Stomach (tissue), 9 donors: ENCODE results near the gene KLK12. TPM values are rescaled to one million over a fixed set of nuclear protein-coding genes. Genes with fewer than 3 reads are reported as not detected.

ENCODE experiments used
- DNase-seq, 2 donors: peaks; one replicate each; pipeline versions ENCODE4 v3.0.0 to v3.0.0-alpha.2; 2013 to 2019
- H3K27ac ChIP-seq, 5 donors: fragments of 200-600 bp in 4 of 5; sonication (generic) in 4 of 5; one replicate each; pipeline ENCODE4 v1.5.1; 2013 to 2019; ENCODE audit warnings: mild to moderate bottlenecking in 1 of 5, moderate library complexity in 1 of 5
- H3K27me3 ChIP-seq, 3 donors: fragments of 200-600 bp; sonication (generic); one replicate each; pipeline ENCODE4 v1.5.1; 2017 to 2019; ENCODE audit warnings: mixed run types in 1 of 3
- H3K36me3 ChIP-seq, 4 donors: fragments of 200-600 bp; sonication (generic); 1 replicate in 3 of 4; 2 replicates in 1 of 4; pipeline ENCODE4 v1.5.1; 2016 to 2019
- H3K4me1 ChIP-seq, 4 donors: fragments of 200-600 bp; sonication (generic); one replicate each; pipeline ENCODE4 v1.5.1; 2016 to 2019
- H3K4me3 ChIP-seq, 4 donors: fragments of 200-600 bp; sonication (generic) in 3 of 4; one replicate each; pipeline ENCODE4 v1.5.1; 2016 to 2019; ENCODE audit warnings: mild to moderate bottlenecking in 1 of 4
- H3K9me3 ChIP-seq, 4 donors: fragments of 200-600 bp; sonication (generic); one replicate each; pipeline ENCODE4 v1.5.1; 2016 to 2019
- CTCF ChIP-seq, 7 experiments: fragments of 450-650 bp in 4 of 7; fragments of 200-600 bp in 3 of 7; sonication (generic) in 3 of 7; IDR thresholded peaks; one replicate each; pipeline ENCODE4 v1.5.1; 2016 to 2019; ENCODE audit warnings: antibody characterized with exemption in 7 of 7, control low read depth in 2 of 7, mild to moderate bottlenecking in 1 of 7
- EP300 ChIP-seq: sonication (generic); formaldehyde crosslinking; IDR thresholded peaks from one replicate; pipeline ENCODE4 v1.6.1; 2017; ENCODE audit warnings: antibody characterized with exemption
- POLR2A ChIP-seq, 4 donors: fragments of 450-650 bp; IDR thresholded peaks; one replicate each; pipeline ENCODE4 v1.6.1; 2016; ENCODE audit warnings: antibody characterized with exemption in 4 of 4, control low read depth in 2 of 4, mild to moderate bottlenecking in 1 of 4, moderate library complexity in 1 of 4
- POLR2AphosphoS5 ChIP-seq, 3 donors: sonication (generic); formaldehyde crosslinking; IDR thresholded peaks; one replicate each; pipeline ENCODE4 v1.6.1; 2016; ENCODE audit warnings: antibody characterized with exemption in 3 of 3
- WGBS, 5 donors: extraction: QIAGEN DNeasy Blood & Tissue Kit in 3 of 5; methylation state at CpG; one replicate each; pipeline versions ENCODE4 v1.1.5 to v1.1.7; 2013 to 2018; 5-methylcytosine and 5-hydroxymethylcytosine counted together
- intact Hi-C: fragments of 100-400 bp; cut with DNase I; formaldehyde crosslinking; loops from one replicate; pipeline ENCODE4 v1.15.1; 2023; ENCODE audit warnings: low total_unique reads
- polyA plus RNA-seq, 3 donors: library from polyadenylated mRNA; stranded (reverse); fragments of 200-250 nt; gene quantifications; one replicate each; pipeline ENCODE4 v1.2.3, GENCODE V29; 2013
- total RNA-seq, 5 donors: library from RNA; depleted of rRNA; stranded (reverse); fragments of >200 nt; gene quantifications; one replicate each; pipeline versions ENCODE4 v1.1.0 to v1.2.3, GENCODE V29; 2014 to 2016
- donor health status: healthy with polysubstance abuse.
- donor health status: Bipolar disorder and iron deficiency.
- donor health status: healthy.

Gene KLK12
- total and polyA plus RNA-seq, 8 donors, result 2.0 to 26.5 TPM; not detected in 6

GRCh38 chr19:51031220-51031879 is 3.5 kb downstream of the KLK12 start:
- H3K4me3 ChIP-seq, result no peak overlapping the region
- H3K27ac ChIP-seq, result no peak overlapping the region
- no peaks in the 10 kb centered on the region for H3K9me3 ChIP-seq
- TF ChIP-seq POLR2AphosphoS5 (IDR thresholded peaks at IDR 0.05) (no peak), EP300 (no peak), POLR2A (IDR thresholded peaks at IDR 0.05) (no peak), CTCF (IDR thresholded peaks at IDR 0.05) (no peak)
- peaks cover 0 to 60% (median 0%) of the 10 kb centered on the region in 3 donors for H3K27me3 ChIP-seq
- H3K36me3 ChIP-seq, result no peaks in the 10 kb centered on the region
- intact Hi-C loops, result no loop called here
- H3K4me1 ChIP-seq, result peaks cover 0 to 11% (median 2%) of the 10 kb centered on the region in 4 donors
- no peak for DNase-seq
- 82 to 93% (median 88%) methylated on average over 6 to 7 of the region's 7 CpGs for WGBS, 5 donors

- no peaks in the 10 kb centered on the region for H3K9me3 ChIP-seq
- peaks cover 0 to 15% (median 2%) of the 10 kb centered on the region in 4 donors for H3K4me1 ChIP-seq
- DNase-seq, result no peak
- H3K27ac ChIP-seq, result no peak overlapping the region
- peaks cover 0 to 67% (median 0%) of the 10 kb centered on the region in 3 donors for H3K27me3 ChIP-seq
- H3K4me3 ChIP-seq, result no peak overlapping the region
- no peak for TF ChIP-seq POLR2AphosphoS5 (IDR thresholded peaks at IDR 0.05)
- TF ChIP-seq POLR2A (IDR thresholded peaks at IDR 0.05), result no peak
- TF ChIP-seq CTCF (IDR thresholded peaks at IDR 0.05), result no peak
- TF ChIP-seq EP300, result no peak
- WGBS, 5 donors, result 80 to 86% (median 80%) methylated on average over 13 of the region's 13 CpGs
- intact Hi-C loops, result no loop called here
- H3K36me3 ChIP-seq, result no peaks in the 10 kb centered on the region
These were observed 4.2 kb downstream of the KLK12 start for GRCh38 chr19:51030631-51031030.

GRCh38 chr19:51029718-51030117 is 5.1 kb downstream of the KLK12 start:
- DNase-seq, result no peak
- TF ChIP-seq POLR2A (IDR thresholded peaks at IDR 0.05) (no peak), CTCF (IDR thresholded peaks at IDR 0.05) (no peak), POLR2AphosphoS5 (IDR thresholded peaks at IDR 0.05) (no peak), EP300 (no peak)
- no peak overlapping the region for H3K4me3 ChIP-seq
- H3K36me3 ChIP-seq, result no peaks in the 10 kb centered on the region
- H3K27me3 ChIP-seq, result peaks cover 0 to 70% (median 0%) of the 10 kb centered on the region in 3 donors
- H3K4me1 ChIP-seq, result peaks cover 0 to 22% (median 4%) of the 10 kb centered on the region in 4 donors
- no peaks in the 10 kb centered on the region for H3K9me3 ChIP-seq
- intact Hi-C loops, result no loop called here
- H3K27ac ChIP-seq, result no peak overlapping the region
- WGBS, 5 donors, result 70 to 100% (median 84%) methylated on average over 1 to 2 of the region's 2 CpGs

GRCh38 chr19:51027873-51028272 is 6.9 kb downstream of the KLK12 start:
- Histone ChIP-seq H3K9me3 (no peaks in the 10 kb centered on the region), H3K27ac (peak overlapping the region; percentile 85 to 97 (median 92)), H3K27me3 (peaks cover 0 to 72% (median 0%) of the 10 kb centered on the region in 3 donors), H3K36me3 (no peaks in the 10 kb centered on the region), H3K4me1 (peaks cover 0 to 22% (median 5%) of the 10 kb centered on the region in 4 donors), H3K4me3 (peak overlapping the region in 2 of 4 donors; percentile 47)
- TF ChIP-seq CTCF (IDR thresholded peaks at IDR 0.05) (no peak), POLR2AphosphoS5 (IDR thresholded peaks at IDR 0.05) (no peak), POLR2A (IDR thresholded peaks at IDR 0.05) (no peak), EP300 (no peak)
- intact Hi-C loops, result no loop called here
- no peak for DNase-seq
- WGBS, 5 donors, result 27 to 46% (median 33%) methylated on average over 5 of the region's 5 CpGs
